KG1 (cell line): ENCODE results near the gene DNAJC6.
"Not testable (repeated sequence)": the region's sequence is repeated elsewhere in the genome, so short reads cannot be mapped to it uniquely, and the experiment has no call there.

Source experiments
- DNase-seq: peaks from one replicate; lab custom pipeline; 2025; lab: John Stamatoyannopoulos, UW

DNAJC6 gene

GRCh38 chr1:65431111-65431705 lies 121.9 kb downstream of the DNAJC6 start:
- no peak for DNase-seq

- no peak for DNase-seq
Measured at GRCh38 chr1:65432918-65433317, 123.6 kb downstream of the DNAJC6 start.

- DNase-seq, result no peak
Measured at GRCh38 chr1:65434255-65434654, 124.9 kb downstream of the DNAJC6 start.

DNA sequence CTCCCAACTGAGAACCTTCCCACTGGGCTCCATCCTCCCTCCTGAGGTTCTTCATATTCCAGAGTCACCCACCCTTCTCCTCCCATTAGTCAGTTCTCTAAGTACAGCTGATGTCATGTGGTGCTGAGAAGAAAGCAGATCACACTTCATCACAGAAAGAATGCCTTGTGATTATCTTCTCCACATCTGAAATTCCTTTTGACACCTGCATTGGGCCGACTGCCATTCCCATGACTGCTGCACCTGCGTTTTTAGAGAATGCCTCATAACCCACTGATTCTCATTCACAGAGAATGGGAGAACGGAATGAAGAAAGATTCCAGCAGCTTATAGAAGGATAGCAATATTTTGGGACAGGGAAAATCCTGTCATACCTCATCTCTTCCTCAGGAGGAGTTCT lies 125.4 kb downstream of the DNAJC6 start:
- DNase-seq, result no peak

- no peak for DNase-seq
Measured at GRCh38 chr1:65435987-65436386, 126.6 kb downstream of the DNAJC6 start.

GRCh38 chr1:65437616-65438015 lies 128.3 kb downstream of the DNAJC6 start:
- no peak for DNase-seq

GRCh38 chr1:65440322-65440900 lies 131.1 kb downstream of the DNAJC6 start:
- DNase-seq, result no peak

- DNase-seq, result no peak
Measured at GRCh38 chr1:65440915-65441314, 131.6 kb downstream of the DNAJC6 start.

DNA sequence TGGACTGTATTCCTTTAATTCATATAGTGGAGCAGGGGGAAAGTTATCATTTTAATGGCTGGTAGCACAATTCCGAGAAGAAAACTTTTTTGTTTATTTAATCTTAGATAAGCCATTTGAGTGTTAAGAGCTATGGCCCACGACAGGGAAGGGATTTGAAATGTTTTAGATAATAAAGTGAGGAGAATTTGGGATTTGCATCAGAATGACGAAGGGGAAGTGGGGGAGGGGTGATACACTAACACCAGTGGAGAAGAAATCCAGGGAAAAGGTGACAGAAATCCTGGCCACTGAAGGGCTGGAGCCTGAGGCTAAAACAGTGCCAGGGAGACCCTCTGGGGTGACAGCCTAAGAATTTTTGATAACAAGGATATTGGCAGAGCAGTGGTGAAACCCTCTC lies 132.1 kb downstream of the DNAJC6 start:
- no peak for DNase-seq

GRCh38 chr1:65442442-65442841 lies 133.1 kb downstream of the DNAJC6 start:
- no peak for DNase-seq

DNA sequence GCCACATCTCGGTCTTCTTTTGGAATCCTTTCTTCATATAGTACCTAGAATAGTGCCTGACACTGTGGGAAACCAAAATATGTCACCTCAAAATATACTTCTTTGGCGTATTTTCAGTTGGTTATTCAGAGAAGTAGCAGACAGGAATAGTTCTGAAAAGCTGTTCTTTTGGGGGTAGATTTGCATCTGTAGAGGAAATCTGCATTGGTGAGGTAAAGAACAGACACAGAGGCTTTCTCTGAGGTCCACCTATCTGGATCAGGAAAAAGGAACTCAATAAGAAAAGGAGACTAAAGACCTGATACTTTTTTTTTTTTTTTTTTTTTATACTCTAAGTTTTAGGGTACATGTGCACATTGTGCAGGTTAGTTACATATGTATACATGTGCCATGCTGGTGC lies 134.3 kb downstream of the DNAJC6 start:
- DNase-seq, result no peak

DNA sequence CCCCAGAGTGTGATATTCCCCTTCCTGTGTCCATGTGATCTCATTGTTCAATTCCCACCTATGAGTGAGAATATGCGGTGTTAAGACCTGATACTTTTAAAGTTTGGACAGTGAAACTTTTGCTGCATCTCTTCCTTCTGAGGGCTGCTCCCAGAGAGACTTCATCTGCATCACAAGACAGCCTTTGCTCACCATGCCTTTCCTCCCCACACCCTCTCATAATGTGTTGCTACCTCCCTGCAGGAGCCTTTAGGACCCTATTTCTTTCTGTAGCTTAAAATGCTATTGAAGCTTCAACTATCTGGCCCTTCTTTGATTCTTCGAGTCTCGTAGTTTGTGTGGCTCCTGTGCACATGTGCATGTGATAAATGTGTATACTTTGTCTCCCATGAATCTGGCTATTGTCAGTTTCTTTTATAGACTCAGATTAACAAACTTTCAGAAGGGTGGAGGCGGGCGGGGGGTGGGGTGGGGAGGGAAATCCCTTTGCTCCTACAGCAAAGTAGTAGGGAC lies 134.8 kb downstream of the DNAJC6 start:
- DNase-seq, result no peak

DNA sequence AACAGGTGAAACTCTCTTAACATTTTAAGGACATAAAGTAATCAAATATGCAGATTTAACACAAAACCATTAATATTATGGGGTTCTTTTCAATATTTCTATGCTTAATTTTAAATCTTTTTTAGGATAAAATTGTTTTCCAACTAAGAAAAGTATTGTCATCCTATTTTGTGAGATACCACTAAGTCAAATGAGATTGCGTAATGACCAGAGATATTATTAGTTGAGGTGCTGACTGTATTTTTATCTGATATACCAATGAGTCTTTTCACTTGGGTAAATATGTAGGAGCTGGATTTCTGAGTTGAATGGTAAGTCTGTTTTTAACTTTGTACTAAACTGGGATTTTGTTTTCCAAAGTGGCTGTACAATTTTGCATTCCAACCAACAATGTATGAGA lies 136.5 kb downstream of the DNAJC6 start:
- no peak for DNase-seq

- no peak for DNase-seq
Measured at GRCh38 chr1:65449214-65449823, 140.0 kb downstream of the DNAJC6 start.

DNA sequence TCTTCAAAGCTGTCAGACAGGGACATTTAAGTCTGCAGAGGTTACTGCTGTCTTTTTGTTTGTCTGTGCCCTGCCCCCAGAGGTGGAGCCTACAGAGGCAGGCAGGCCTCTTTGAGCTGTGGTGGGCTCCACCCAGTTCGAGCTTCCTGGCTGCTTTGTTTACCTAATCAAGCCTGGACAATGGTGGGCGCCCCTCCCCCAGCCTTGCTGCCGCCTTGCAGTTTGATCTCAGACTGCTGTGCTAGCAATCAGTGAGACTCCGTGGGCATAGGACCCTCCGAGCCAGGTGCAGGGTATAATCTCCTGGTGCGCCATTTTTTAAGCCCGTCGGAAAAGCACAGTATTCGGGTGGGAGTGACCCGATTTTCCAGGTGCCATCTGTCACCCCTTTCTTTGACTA lies 146.3 kb downstream of the DNAJC6 start:
- not testable (repeated sequence) for DNase-seq

DNA sequence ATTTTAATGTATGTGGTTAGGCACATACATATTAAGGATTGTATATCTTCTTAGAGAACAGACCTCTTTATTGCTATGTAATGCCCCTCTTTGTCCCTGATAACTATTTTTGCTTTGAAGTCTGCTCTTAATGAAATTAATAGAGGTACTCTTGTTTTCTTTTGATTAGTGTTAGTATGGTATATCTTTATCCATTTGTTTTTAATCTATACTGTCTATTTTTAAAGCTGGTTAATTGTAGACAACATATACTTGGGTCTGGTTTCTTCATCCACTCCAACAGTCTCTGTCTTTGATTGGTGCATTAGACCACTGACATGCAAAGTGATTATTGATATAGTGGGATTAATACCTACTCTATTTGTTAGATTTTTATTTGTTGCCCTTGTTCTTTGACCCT lies 147.1 kb downstream of the DNAJC6 start:
- DNase-seq, result no peak

- no peak for DNase-seq
Measured at GRCh38 chr1:65457868-65458267, 148.5 kb downstream of the DNAJC6 start.

GRCh38 chr1:65458730-65459396 lies 149.5 kb downstream of the DNAJC6 start:
- no peak for DNase-seq

- DNase-seq, result no peak
Measured at GRCh38 chr1:65459397-65459768, 150.0 kb downstream of the DNAJC6 start.
